ENCODE data around the gene ROR1. TPM values are rescaled to one million over a fixed set of nuclear protein-coding genes. Genes with fewer than 3 reads are reported as not detected.

Gene ROR1
- total and polyA plus RNA-seq, 2 donors (not counting 3 experiments of a cell fraction or from before 2014, with no cell fraction given): 2.6 to 3.5 TPM

DNA sequence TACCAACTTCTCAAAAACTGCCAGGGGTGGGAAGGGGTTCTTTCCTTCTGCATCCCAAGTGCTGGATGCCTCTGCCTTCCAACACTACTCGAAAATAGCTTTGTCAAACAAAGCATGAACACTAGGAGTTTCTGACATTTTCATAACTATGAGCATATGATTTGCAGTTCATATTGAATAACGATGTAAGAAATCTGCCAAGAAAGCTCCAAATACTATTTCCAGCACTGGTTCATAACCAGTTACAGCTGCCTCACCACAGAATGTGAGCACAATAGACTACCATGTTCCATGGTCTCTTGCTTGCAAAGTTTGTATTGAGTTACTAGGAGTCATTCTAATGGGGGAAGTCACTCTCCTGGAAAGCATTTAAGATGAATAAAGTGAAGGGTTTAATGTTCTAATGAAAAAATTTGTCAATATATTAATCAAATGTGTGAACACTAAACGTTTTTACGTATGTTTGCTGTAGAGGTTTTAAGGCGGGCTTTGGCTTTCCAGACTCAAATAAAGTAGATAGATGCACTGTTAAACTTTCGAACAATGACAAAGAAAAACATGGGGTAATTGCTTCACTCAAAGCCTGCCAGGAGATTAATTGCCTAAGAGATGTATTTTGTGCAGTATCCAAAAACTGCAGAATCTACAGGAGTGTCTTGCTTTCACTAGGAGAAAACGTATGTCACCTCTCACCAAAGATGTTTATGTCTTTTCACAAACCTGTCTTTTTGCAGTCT is 351.1 kb downstream of the ROR1 start:
- intact Hi-C loops (cut with micrococcal nuclease) (no loop called here), dilution Hi-C loops (cut with MboI; ENCODE audit: extremely low pct_ligation_motif_present, low sequenced_read_pairs) (loop anchor here (25.0 kb wide), 1 partner anchor 438 kb away; no protein-coding TSS in a partner anchor)
- no peak overlapping the region for H2AFZ ChIP-seq (ENCODE audit: low read depth, low read length)
- no peaks in the 10 kb centered on the region for H3K4me1 ChIP-seq (ENCODE audit: control insufficient read depth, extremely low read depth, insufficient read depth, low read length)
- no peaks in the 10 kb centered on the region for H3K36me3 ChIP-seq (ENCODE audit: control insufficient read depth in 2 of 2, extremely low read depth in 1 of 2, insufficient read depth in 2 of 2, low read length in 2 of 2)
- FAIRE-seq: no peak
- TF ChIP-seq, protein P1, sequence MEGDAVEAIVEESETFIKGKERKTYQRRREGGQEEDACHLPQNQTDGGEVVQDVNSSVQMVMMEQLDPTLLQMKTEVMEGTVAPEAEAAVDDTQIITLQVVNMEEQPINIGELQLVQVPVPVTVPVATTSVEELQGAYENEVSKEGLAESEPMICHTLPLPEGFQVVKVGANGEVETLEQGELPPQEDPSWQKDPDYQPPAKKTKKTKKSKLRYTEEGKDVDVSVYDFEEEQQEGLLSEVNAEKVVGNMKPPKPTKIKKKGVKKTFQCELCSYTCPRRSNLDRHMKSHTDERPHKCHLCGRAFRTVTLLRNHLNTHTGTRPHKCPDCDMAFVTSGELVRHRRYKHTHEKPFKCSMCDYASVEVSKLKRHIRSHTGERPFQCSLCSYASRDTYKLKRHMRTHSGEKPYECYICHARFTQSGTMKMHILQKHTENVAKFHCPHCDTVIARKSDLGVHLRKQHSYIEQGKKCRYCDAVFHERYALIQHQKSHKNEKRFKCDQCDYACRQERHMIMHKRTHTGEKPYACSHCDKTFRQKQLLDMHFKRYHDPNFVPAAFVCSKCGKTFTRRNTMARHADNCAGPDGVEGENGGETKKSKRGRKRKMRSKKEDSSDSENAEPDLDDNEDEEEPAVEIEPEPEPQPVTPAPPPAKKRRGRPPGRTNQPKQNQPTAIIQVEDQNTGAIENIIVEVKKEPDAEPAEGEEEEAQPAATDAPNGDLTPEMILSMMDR (IDR thresholded peaks at IDR 0.05; ENCODE audit: extremely low read depth in 1 of 2, insufficient read depth in 1 of 2, low read depth in 1 of 2, low read length in 2 of 2): no peak
- no peak for TF ChIP-seq JUN (IDR thresholded peaks at IDR 0.05; ENCODE audit: borderline replicate concordance, insufficient read depth, insufficient read length, low read depth)
- TF ChIP-seq MYC (IDR thresholded peaks at IDR 0.05; ENCODE audit: low read depth, low read length): no peak
- no peak for TF ChIP-seq EZH2 (IDR thresholded peaks at IDR 0.05; ENCODE audit: borderline replicate concordance, low read depth, low read length, severe bottlenecking)
- TF ChIP-seq, protein P2, sequence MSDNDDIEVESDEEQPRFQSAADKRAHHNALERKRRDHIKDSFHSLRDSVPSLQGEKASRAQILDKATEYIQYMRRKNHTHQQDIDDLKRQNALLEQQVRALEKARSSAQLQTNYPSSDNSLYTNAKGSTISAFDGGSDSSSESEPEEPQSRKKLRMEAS (IDR thresholded peaks at IDR 0.05; ENCODE audit: insufficient read depth, insufficient read length): no peak
- TF ChIP-seq GATA2 (IDR thresholded peaks at IDR 0.05; ENCODE audit: insufficient read depth, insufficient read length, low read depth, low read length): no peak
- no peak for TF ChIP-seq POLR2A (IDR thresholded peaks at IDR 0.05; ENCODE audit: low read depth, low read length)
- TF ChIP-seq POLR2AphosphoS5 (IDR thresholded peaks at IDR 0.05; ENCODE audit: insufficient read depth, low read depth, low read length): no peak
- no peak for TF ChIP-seq FOS (IDR thresholded peaks at IDR 0.05; ENCODE audit: borderline replicate concordance, insufficient read depth, low read length)
- no peaks in the 10 kb centered on the region for H3K9me3 ChIP-seq (replicated peaks; ENCODE audit: control insufficient read depth, insufficient read depth, low read length)
- no peaks in the 10 kb centered on the region for H3K79me2 ChIP-seq (ENCODE audit: control insufficient read depth, insufficient read depth, low read length)
- H3K9ac ChIP-seq (replicated peaks; ENCODE audit: extremely low read depth, insufficient read depth, low read length): no peak overlapping the region
- no TSS peak for BruUV-seq (replicated peaks)
- H3K9me1 ChIP-seq (replicated peaks; ENCODE audit: control insufficient read depth, extremely low read depth, insufficient read depth, low read length): no peaks in the 10 kb centered on the region
- CTCF ChIA-PET: interaction anchor here (1.0 to 1.3 kb wide), 2 partner anchors 26 to 37 kb away, joined by 3 read pairs; no protein-coding TSS in a partner anchor
- DNase-seq (ENCODE audit: low read depth, low spot score): no peak
- peaks cover 3 to 5% of the 10 kb centered on the region in 2 experiments for H3K27me3 ChIP-seq (ENCODE audit: control insufficient read depth in 2 of 2, insufficient read depth in 2 of 2, low read length in 2 of 2)
- H3K4me2 ChIP-seq (ENCODE audit: insufficient read depth, low read length): no peak overlapping the region
- H3K27ac ChIP-seq (ENCODE audit: insufficient read depth, low read depth, low read length): no peak overlapping the region
- POLR2A ChIA-PET: no interaction called here
- H3K4me3 ChIP-seq (replicated peaks in 1 of 3; ENCODE audit: insufficient read depth in 1 of 3, low read depth in 1 of 3, low read length in 3 of 3): no peak overlapping the region
- H4K20me1 ChIP-seq (replicated peaks; ENCODE audit: control insufficient read depth, extremely low read depth, insufficient read depth, low read length): no peaks in the 10 kb centered on the region

Data from endothelial cell of umbilical vein (primary cell).